Stimulated activated CD8-positive, alpha-beta memory T cell treated with anti-CD3 and anti-CD28 coated beads, Interleukin-4, amount 100 ng/mL, for 1 hour (primary cell): Measurements from ENCODE around the gene RNF5.
A peak's percentile ranks its signal among the peaks of the same experiment; 100 is the strongest.
"Not testable (repeated sequence)": the region's sequence is repeated elsewhere in the genome, so short reads cannot be mapped to it uniquely, and the experiment has no call there.

ENCODE experiments used
- DNase-seq, 2 donors: peaks; one replicate each; pipeline ENCODE4 v3.0.0-alpha.2; 2020; ENCODE audit warnings: low read depth in 2 of 2, low spot score in 1 of 2

Gene RNF5

DNA sequence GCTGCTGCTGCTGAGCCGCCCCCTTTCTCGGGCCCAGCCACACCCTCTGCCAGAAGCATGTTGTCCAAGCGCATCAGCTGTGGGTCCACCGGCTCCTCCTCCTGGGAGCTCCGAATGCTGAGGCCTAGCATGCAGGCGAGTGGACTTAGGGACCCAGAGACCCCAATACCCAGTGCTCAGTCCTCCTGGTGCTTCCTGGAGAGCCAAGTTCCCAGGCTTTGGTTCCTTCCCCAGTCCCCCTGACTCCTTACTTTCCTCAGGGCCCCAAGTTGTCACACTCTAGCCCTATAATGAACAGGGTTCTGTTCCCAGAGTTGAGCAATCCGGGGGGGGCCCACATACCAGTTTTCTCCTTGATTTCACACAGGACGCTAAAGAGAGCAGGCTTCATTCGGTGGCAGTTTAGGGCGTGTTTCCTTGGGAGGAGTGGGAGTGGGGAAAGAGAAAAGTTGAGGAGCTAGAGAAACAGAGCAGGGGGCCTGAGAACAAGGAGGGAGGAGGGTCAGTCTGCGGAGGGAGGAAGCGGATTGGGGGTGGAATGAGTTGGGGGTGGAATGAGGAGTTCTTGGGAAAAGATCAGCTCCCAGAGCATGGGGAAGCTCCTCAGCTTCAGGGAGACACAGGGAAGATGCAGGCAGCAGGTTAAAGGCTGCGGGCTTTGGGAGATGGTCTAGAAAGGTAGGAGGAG lies 10.3 kb downstream of the RNF5 start:
- DNase-seq: no peak

GRCh38 chr6:32189069-32189741 lies 11.0 kb downstream of the RNF5 start:
- DNase-seq: no peak

GRCh38 chr6:32189742-32190053 lies 11.5 kb downstream of the RNF5 start:
- DNase-seq: no peak

DNA sequence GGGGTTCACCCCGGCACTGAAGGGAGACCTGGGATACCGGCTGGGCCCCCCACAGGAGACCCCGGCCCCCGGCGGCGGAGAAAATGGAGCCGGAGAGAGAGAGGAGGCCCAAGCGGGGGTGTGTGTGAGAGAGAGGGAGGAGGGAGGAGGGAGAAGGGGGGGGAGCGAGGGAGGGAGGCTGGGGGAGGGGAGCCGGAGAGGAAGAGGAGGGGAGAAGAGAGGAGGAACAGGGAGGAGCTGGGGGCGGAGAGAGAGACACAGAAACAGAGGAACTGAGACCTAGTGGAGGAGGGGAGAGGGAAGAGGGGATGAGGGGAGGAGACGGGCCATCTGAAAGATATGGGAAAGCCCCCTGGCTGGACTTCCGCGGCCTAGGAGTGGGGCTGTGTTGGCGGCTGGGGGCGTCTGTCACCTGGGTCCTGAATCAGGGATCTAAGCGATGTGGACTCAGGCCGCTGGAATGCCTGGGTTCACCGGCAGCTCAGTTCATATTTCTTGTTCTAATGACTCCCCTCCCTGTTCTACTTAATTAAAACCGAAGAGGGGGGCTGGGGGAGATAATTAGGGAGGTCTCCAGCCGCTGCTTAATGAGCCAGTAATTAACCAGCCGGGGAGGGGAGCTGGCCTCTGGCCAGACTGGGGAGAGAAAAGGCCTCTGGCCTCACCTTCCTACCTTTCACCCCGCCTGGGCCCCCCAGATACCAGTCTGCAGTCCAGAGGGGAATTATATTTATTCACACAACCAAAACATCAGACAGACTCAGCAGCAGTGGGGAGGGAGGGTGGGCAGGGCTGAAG lies 12.0 kb downstream of the RNF5 start, which contains the start of gene PBX2:
PBX2 (minus strand) TSS at position 149 of the 798 bp plus-strand sequence. CDS start 287 bp downstream, outside the sequence.
- DNase-seq: peak; percentile 64 to 75

- no peak for DNase-seq
Measured at GRCh38 chr6:32190911-32191677, 12.9 kb downstream of the RNF5 start.

GRCh38 chr6:32191696-32192607 lies 13.7 kb downstream of the RNF5 start:
- DNase-seq: no peak

GRCh38 chr6:32192608-32193039 lies 14.4 kb downstream of the RNF5 start, which contains the start of gene GPSM3:
GPSM3 (minus strand) TSS chr6:32192643; CDS start chr6:32192513, 130 bp downstream.
- no peak for DNase-seq

DNA sequence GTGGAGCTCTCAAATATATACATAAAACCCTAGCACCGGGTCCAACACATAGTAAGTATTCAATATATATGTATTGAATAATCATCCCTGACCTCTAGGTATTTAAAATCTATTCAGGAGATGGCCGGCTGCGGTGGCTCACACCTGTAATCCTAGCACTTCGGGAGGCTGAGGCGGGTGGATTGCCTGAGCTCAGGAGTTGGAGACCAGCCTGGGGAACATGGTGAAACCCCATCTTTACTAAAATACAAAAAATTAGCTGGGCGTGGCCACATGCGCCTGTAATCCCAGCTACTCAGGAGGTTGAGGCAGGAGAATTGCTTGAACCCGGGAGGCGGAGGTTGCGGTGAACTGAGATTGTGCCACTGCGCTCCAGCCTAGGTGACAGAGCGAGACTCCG lies 14.9 kb downstream of the RNF5 start:
- not testable (repeated sequence) for DNase-seq

GRCh38 chr6:32194388-32194787 lies 16.2 kb downstream of the RNF5 start:
- no peak for DNase-seq

DNA sequence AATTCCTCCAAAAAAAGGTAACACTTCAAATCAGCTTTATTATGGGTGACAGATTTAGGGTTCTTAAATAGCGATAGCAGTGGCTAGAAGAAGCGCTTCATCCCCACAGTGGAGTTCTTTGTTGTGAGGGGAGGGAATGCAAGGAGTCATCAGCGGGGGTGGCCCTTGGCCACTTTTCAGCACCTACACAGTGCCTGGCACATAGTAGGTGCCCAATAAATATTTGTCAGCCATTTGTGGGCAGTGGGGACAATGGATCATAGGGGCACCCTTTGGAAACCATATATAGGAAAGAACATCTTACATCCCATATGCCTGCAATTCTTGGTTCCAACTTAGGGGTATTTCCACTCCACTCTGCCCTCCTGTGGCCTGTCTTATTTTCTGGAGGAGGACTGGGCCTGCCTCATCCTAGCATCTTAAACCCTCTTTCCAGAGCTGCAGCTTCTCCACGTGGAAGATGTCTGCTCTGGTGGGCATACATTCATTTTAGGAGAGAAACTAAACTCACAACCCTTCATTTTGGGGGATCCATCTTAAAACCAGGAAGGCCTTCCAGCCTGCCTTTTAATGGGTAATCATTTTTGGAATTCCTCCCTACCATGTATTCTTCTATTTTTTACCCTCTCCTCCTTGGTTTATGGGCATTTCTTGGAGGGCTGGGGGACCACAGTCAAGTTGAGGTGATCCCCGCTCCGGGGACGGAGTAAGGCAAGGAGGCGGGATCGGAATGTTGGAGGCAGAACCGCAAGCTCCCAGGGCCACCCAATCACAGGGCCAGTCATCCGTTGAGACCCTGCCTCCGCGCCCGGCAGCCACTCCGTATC lies 16.8 kb downstream of the RNF5 start:
- no peak for DNase-seq

GRCh38 chr6:32195652-32195901 lies 17.4 kb downstream of the RNF5 start:
- peak; percentile 100 for DNase-seq

- DNase-seq: peak in 1 of 2 donors; percentile 31
Measured at GRCh38 chr6:32195902-32196681, 17.9 kb downstream of the RNF5 start.

- DNase-seq: no peak
Measured at GRCh38 chr6:32196682-32197616, 18.7 kb downstream of the RNF5 start.

GRCh38 chr6:32198345-32198696 lies 20.1 kb downstream of the RNF5 start:
- no peak for DNase-seq

DNA sequence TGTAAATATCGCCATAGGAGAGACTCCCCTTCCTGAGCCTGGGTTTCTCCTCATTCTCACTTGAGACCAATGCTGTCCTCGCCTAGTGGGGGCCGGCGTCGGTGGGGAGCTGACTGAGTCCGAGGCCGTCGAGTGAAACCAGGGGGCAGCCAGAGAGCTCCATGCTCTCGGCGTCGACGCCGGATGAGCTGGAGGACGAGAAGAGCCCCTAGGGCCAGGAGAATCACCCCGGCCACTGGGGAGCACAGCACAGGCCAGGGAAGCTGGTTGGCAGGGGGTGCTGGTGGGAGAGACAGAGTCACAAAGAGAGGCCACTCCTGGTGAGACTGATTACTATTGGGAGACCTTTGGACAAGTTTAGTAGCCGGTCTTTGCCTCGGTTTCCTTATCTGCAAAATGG lies 20.7 kb downstream of the RNF5 start:
- no peak for DNase-seq

DNA sequence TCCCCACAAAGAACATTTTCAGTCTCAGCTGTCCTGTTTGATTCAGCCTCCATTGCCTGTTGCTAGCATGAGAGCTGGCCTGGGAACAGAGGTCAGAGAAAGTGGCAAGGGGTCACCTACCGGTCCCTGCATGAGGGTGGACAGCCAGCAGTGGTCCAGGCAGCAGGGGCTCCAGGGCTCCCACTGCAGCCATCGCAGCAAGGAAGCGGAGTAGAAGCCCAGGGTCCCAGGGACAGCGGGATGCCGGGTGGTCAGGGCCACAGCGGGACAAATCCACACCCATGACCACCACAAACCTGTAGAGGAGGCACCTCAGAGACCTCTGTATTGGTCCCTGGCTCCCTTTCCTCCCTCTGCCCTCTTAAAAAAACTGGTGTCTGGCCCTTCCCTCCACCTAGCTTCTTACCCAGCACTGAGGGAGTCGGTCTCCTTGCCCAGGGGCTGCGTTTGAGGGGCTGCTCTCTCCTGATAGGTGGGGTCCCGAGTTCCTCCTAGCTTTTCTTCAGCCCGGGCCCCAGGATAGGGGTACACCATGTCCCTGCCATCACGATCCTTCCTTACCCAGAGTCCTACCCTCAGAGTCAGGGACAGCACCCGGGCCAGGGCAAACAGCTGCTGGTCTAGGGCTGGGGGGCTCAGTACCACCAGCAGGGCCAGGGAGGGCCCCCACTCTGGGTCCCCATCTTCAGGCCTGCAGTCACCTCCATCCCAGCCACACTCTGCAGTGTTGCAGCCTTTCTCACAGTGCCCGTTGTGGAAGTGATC lies 22.7 kb downstream of the RNF5 start:
- no peak for DNase-seq

DNA sequence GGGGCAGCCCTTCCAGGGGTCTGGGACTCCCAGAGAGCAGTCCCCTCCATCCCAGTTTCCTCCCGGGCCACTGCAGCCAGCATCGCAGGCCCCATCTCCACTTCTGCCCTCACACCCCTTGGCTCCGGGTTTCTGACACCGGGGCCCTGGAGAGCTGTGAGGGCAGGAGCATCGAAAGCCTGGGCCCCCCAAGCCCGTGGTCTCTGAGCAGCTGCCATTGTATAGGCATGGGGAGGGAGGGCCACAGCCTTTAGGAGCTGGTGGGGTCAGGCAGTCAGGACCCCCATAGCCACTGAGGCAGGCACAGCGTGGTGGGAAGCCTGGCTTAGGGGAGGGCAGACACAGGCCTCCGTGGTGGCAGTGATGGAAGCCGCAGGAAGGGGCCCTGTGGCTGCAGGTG lies 24.0 kb downstream of the RNF5 start:
- no peak for DNase-seq
